PC-3 (cell line): ENCODE results near the gene EPHB2.

Experiments
- CTCF ChIP-seq: fragments of 300-600 bp; sonication (generic); conservative IDR thresholded peaks from 2 replicates; pipeline ENCODE4 v1.5.1; 2017; ENCODE audit warnings: antibody characterized with exemption, low read depth, mild to moderate bottlenecking, low read length
- EZH2 ChIP-seq: fragments of 300-600 bp; sonication (generic); IDR thresholded peaks from one replicate; pipeline ENCODE4 v1.6.1; 2017; ENCODE audit warnings: antibody characterized with exemption, mild to moderate bottlenecking, low read length; ENCODE audit not compliant: unreplicated experiment
- EZH2phosphoT487 ChIP-seq: fragments of 300-600 bp; sonication (generic); IDR thresholded peaks from 2 replicates; pipeline ENCODE4 v1.6.1; 2018; ENCODE audit warnings: mild to moderate bottlenecking, antibody characterized with exemption, low read length, borderline replicate concordance

- TF ChIP-seq CTCF (no peak), EZH2 (no peak), EZH2phosphoT487 (no peak)
These were observed 198.3 kb downstream of the EPHB2 start for GRCh38 chr1:22908880-22909426.
